K562 (cell line): ENCODE measurements around the gene SCYGR5.

Source experiments
- CTCF ChIP-seq, 3 experiments: IDR thresholded peaks in 2 of 3; conservative IDR thresholded peaks in 1 of 3; 2 replicates each; pipeline ENCODE4 v1.5.1; 2011 to 2012; ENCODE audit warnings: low read length in 3 of 3, mild to moderate bottlenecking in 3 of 3, control low read depth in 2 of 3, improper control_type of control experiment in 1 of 3, inconsistent platforms in 1 of 3, low read depth in 1 of 3, mixed read lengths in 1 of 3, moderate library complexity in 1 of 3; ENCODE audit not compliant: insufficient read depth in 2 of 3
- DLX4 ChIP-seq: fragments of 250-450 bp; sonication (Bioruptor Pico); IDR thresholded peaks from 2 replicates; pipeline ENCODE4 v1.6.1; 2021; ENCODE audit warnings: mild to moderate bottlenecking
- POLR2AphosphoS5 ChIP-seq: IDR thresholded peaks from 2 replicates; pipeline ENCODE4 v1.6.1; 2011; ENCODE audit warnings: mild to moderate bottlenecking, low read depth, low read length, moderate library complexity; ENCODE audit not compliant: control insufficient read depth, insufficient read depth
- TSC22D4 ChIP-seq: fragments of 450-650 bp; IDR thresholded peaks from 2 replicates; pipeline ENCODE4 v1.6.1; 2016; ENCODE audit warnings: missing genetic modification characterization, missing biosample characterization, control low read depth
- USF2 ChIP-seq: sonication (generic); formaldehyde crosslinking; IDR thresholded peaks from 2 replicates; pipeline ENCODE4 v1.5.0; 2020; ENCODE audit warnings: missing genetic modification reagents
- ZEB2 ChIP-seq: fragments of 450-650 bp; IDR thresholded peaks from 2 replicates; pipeline ENCODE4 v1.6.1; 2016
- ZFX ChIP-seq: sonication (generic); formaldehyde crosslinking; IDR thresholded peaks from 2 replicates; pipeline ENCODE4 v1.8.0; 2022; ENCODE audit warnings: mild to moderate bottlenecking, missing genetic modification reagents, moderate library complexity
- ZNF239 ChIP-seq: fragments of 250-450 bp; sonication (Bioruptor Pico); IDR thresholded peaks from 2 replicates; pipeline ENCODE4 v1.4.0; 2020; ENCODE audit warnings: mild to moderate bottlenecking
- ZNF282 ChIP-seq: sonication (generic); formaldehyde crosslinking; IDR thresholded peaks from 2 replicates; pipeline ENCODE4 v1.8.1; 2023; ENCODE audit warnings: missing genetic modification reagents

- TF ChIP-seq ZNF282 (CRISPR knock-in tag) (no peak), USF2 (CRISPR knock-in tag) (no peak), POLR2AphosphoS5 (no peak), CTCF (IDR thresholded peaks at IDR 0.05 in 2 of 3, conservative IDR thresholded peaks at IDR 0.05 in 1 of 3; ENCODE audit: insufficient read depth in 2 of 3, low read depth in 1 of 3, low read length in 3 of 3) (no peak), TSC22D4 (tag) (no peak), ZFX (CRISPR knock-in tag) (no peak), ZEB2 (no peak), ZNF239 (CRISPR knock-in tag) (no peak), DLX4 (CRISPR knock-in tag) (no peak)
Measured at GRCh38 chr2:227703280-227703732, 36.7 kb downstream of the SCYGR5 start.
